GM12891 (cell line): ENCODE results near the gene MAN1A2.

Experiments
- POLR2A ChIP-seq: IDR thresholded peaks from 2 replicates; pipeline ENCODE4 v1.6.1; 2011; ENCODE audit warnings: low read depth, low read length, control low read depth
- POLR2AphosphoS5 ChIP-seq: IDR thresholded peaks from 2 replicates; pipeline ENCODE4 v1.6.1; 2011; ENCODE audit warnings: low read depth, low read length, control low read depth
- SPI1 ChIP-seq: IDR thresholded peaks from 2 replicates; pipeline ENCODE4 v1.6.1; 2011; ENCODE audit warnings: low read depth, low read length, control low read depth
- TAF1 ChIP-seq: IDR thresholded peaks from 2 replicates; pipeline ENCODE4 v1.6.1; 2011; ENCODE audit warnings: low read depth, low read length, control low read depth

DNA sequence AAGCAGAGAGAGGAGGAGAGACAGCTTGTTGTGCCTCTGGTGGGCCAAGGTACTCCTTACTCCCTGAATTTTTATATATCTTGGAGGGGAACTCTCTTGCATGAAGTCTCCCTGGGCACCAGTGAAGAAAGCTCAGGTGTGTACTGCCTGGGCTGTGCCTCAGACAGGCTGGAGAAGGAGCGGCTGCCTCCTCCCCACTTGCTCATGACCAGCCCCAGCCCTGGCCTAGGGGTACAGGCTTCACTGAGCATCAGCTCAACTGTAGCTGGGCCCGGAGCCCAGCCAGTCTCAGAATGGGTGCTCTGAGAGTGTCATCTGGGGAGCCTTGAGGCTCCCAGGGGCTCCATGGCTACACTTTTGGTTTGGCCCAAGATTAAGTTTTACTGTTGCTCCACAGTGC lies 193.8 kb downstream of the MAN1A2 start:
- no peak for TF ChIP-seq POLR2A
- no peak for TF ChIP-seq POLR2AphosphoS5
- no peak for TF ChIP-seq SPI1
- no peak for TF ChIP-seq TAF1
